Vagina (tissue), 2 donors: ENCODE data around the gene MACF1. TPM values are rescaled to one million over a fixed set of nuclear protein-coding genes. Genes with fewer than 3 reads are reported as not detected.

Source experiments
- DNase-seq, 2 donors: peaks; one replicate each; pipeline ENCODE4 v3.0.0-alpha.2; 2017; ENCODE audit errors: extremely low spot score in 2 of 2
- H3K27ac ChIP-seq: fragments of 200-600 bp; sonication (generic); one replicate; pipeline ENCODE4 v1.5.1; 2019
- H3K27me3 ChIP-seq: fragments of 200-600 bp; sonication (generic); one replicate; pipeline ENCODE4 v1.5.1; 2019
- H3K36me3 ChIP-seq, 2 donors: fragments of 200-600 bp; sonication (generic); one replicate each; pipeline ENCODE4 v1.5.1; 2017 to 2019
- H3K4me1 ChIP-seq: fragments of 200-600 bp; sonication (generic); one replicate; pipeline ENCODE4 v1.5.1; 2019
- H3K4me3 ChIP-seq, 2 donors: fragments of 200-600 bp; sonication (generic); 1 replicate in 1 of 2; 2 replicates in 1 of 2; pipeline ENCODE4 v1.5.1; 2016 to 2019
- H3K9me3 ChIP-seq: fragments of 200-600 bp; sonication (generic); one replicate; pipeline ENCODE4 v1.5.1; 2019
- POLR2A ChIP-seq, 2 donors: fragments of 450-650 bp; IDR thresholded peaks; one replicate each; pipeline ENCODE4 v1.6.1; 2017; ENCODE audit warnings: antibody characterized with exemption in 2 of 2, mild to moderate bottlenecking in 2 of 2, moderate library complexity in 2 of 2
- POLR2AphosphoS5 ChIP-seq, 2 donors: sonication (generic); formaldehyde crosslinking; IDR thresholded peaks; one replicate each; pipeline ENCODE4 v1.9.0; 2017; ENCODE audit warnings: antibody characterized with exemption in 2 of 2, mild to moderate bottlenecking in 2 of 2, low read depth in 1 of 2; ENCODE audit not compliant: insufficient read depth in 1 of 2
- intact Hi-C: fragments of 100-400 bp; cut with DNase I; formaldehyde crosslinking; loops from one replicate; pipeline ENCODE4 v1.15.1; 2023
- total RNA-seq: library from RNA; depleted of rRNA; stranded (reverse); fragments of >200 nt; gene quantifications from one replicate; pipeline ENCODE4 v1.2.3, GENCODE V29; 2016
- TF ChIP-seq, protein P1 (sequence below), 3 experiments: fragments of 450-650 bp in 2 of 3; fragments of 200-600 bp in 1 of 3; sonication (generic) in 1 of 3; IDR thresholded peaks; one replicate each; pipeline ENCODE4 v1.5.1; 2017 to 2019; ENCODE audit warnings: antibody characterized with exemption in 3 of 3, mild to moderate bottlenecking in 2 of 3, moderate library complexity in 2 of 3

MACF1 gene
- total RNA-seq, 1 donor from 2014 or later = 291 TPM

DNA sequence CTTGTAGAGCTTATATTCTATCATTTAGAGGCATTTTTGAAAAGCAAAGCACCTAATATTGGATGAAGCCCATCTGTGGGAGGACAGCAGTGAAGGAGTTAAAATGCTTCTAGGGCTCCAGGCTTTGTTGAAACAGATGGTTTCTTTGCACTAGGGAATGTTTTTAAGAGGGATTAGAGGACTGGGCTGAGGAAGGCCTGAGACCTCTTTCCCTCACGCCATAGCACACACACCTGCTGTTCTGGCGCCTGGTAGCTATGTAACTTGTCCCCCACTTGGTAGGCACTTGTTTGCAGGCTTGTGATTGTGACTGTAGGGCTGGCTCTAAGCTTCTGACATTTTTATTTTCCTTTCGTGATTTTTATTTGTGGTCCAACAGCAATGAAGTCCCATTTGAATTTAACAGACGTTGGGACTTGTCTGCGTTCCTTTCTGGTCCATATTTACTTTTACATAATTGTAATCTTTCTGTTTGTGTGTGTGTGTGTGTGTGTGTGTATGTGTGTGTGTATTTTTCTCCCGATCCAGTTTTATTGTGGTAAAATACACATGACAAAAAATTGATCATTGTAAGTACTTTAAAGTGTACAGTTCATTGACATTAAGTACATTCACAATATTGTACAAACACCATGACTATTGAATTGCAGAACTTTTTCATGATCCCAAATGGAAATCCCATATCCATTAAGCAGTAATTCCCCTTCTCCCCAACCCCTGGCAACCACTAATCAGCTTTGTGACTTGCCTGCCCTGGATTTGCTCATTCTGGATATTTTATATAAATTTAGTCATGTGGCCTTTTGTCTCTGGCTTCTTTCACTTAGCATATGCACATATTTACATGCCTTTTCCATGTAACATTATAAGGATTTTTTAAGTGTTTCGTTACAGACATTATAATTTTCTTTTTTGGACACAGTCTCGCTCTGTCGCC, 33.5 kb upstream of the MACF1 start:
- Histone ChIP-seq H3K27ac (no peak overlapping the region), H3K4me1 (peaks cover 41% of the 10 kb centered on the region), H3K4me3 (no peak overlapping the region), H3K9me3 (no peaks in the 10 kb centered on the region), H3K36me3 (no peaks in the 10 kb centered on the region), H3K27me3 (no peaks in the 10 kb centered on the region)
- DNase-seq = no peak
- intact Hi-C loops = no loop called here
- TF ChIP-seq POLR2AphosphoS5 (IDR thresholded peaks at IDR 0.05; ENCODE audit: insufficient read depth in 1 of 2, low read depth in 1 of 2) (no peak), POLR2A (IDR thresholded peaks at IDR 0.05) (no peak)
- TF ChIP-seq, protein P1, sequence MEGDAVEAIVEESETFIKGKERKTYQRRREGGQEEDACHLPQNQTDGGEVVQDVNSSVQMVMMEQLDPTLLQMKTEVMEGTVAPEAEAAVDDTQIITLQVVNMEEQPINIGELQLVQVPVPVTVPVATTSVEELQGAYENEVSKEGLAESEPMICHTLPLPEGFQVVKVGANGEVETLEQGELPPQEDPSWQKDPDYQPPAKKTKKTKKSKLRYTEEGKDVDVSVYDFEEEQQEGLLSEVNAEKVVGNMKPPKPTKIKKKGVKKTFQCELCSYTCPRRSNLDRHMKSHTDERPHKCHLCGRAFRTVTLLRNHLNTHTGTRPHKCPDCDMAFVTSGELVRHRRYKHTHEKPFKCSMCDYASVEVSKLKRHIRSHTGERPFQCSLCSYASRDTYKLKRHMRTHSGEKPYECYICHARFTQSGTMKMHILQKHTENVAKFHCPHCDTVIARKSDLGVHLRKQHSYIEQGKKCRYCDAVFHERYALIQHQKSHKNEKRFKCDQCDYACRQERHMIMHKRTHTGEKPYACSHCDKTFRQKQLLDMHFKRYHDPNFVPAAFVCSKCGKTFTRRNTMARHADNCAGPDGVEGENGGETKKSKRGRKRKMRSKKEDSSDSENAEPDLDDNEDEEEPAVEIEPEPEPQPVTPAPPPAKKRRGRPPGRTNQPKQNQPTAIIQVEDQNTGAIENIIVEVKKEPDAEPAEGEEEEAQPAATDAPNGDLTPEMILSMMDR (IDR thresholded peaks at IDR 0.05) = no peak

DNA sequence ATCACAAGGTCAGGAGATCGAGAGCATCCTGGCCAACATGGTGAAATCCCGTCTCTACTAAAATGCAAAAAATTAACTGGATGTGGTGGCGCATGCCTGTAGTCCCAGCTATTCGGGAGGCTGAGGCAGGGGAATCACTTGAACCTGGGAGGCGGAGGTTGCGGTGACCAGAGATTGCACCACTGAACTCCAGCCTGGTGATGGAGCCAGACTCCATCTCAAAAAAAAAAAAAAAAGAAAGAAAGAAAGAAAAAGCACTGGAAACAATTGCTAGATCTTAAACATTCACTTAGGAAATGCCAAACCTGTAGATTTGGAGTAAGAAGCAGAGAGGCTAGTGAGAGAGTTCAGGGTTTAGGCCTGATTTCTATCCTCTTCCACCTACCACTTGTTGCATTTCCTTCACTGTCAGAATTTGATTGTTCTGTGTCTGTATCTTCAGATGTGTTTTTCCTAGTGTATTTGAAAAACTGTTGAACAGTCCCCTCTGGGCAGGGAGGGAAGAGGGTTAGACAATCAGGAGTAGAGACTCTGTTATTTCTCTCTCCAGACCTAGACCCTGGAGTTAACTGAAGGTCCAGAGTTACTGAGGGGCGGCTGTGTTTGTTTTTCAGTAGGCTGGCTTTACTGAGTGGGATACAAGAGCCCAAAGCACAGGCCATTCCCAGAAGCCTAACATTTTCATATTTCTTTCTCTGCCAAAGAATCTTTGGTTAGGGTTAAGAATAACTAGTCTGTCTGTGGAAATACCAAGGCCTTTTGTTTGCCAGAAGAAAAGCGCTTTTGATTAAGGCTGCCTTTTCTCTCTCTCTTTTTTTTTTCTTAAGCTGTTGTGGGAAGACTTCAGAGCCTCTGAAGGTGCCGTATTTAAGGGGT, 31.1 kb upstream of the MACF1 start:
- Histone ChIP-seq H3K4me3 (no peak overlapping the region), H3K4me1 (peaks cover 41% of the 10 kb centered on the region), H3K36me3 (no peaks in the 10 kb centered on the region), H3K27me3 (no peaks in the 10 kb centered on the region), H3K9me3 (no peaks in the 10 kb centered on the region), H3K27ac (peak overlapping the region; percentile 8)
- TF ChIP-seq, protein P1 (IDR thresholded peaks at IDR 0.05) = no peak
- intact Hi-C loops = no loop called here
- DNase-seq = no peak

DNA sequence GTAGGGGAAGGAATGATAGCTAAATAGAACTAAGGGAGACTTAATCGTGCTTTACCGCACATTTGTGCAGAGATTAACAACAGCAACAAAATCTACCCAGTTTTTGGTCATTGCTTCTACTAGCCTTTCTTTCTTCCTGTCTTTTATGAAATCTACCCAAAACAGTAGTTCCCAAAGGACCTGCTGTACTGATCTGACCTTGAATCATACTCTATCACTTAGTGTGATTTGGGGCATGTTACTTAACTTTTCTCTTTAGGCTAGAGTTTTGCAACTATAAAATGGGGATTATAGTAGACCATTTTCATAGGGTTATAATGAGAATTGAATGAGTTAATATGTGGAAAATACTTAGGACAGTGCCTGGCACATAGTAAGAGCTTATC, 30.5 kb upstream of the MACF1 start:
- no peak for DNase-seq
- Histone ChIP-seq H3K36me3 (no peaks in the 10 kb centered on the region), H3K4me3 (no peak overlapping the region), H3K9me3 (no peaks in the 10 kb centered on the region), H3K27me3 (no peaks in the 10 kb centered on the region), H3K4me1 (peaks cover 47% of the 10 kb centered on the region), H3K27ac (peak overlapping the region; percentile 8)
- TF ChIP-seq, protein P1 (IDR thresholded peaks at IDR 0.05) = no peak
- TF ChIP-seq POLR2AphosphoS5 (IDR thresholded peaks at IDR 0.05; ENCODE audit: insufficient read depth in 1 of 2, low read depth in 1 of 2) (no peak), POLR2A (IDR thresholded peaks at IDR 0.05) (no peak)
- intact Hi-C loops = no loop called here

DNA sequence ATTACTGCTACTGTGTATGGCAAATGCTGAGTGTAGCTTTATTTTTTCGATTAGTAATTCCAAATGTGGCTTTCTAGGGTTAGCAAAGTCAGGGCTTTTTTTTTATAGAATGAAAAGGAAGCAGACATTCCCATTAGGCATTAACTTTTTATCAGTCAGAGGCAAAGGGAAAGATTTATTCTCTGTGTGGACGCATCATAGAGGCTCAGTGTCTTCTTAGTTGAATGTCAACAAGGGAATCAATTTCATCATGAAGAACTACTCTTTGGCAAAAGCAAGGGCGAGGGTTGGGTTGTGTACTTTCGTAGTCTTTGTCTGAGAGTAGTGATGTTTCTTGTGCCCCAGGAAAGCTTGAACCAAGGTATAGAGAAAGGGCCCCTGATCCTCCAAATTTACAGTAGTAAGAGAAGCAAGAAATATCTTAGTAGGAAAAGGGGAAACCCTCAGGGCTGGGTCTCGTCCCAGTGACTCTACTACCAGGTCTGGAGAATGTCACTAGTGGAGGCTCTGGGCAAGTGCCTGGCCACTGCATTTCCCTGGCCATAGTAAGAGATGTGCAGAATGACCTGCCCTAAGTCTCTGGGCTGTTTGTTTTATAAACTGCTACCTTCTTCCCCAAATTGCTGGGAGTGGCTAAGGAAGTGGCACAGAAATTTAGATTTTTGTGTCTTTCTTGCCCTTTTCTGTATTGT, 30.0 kb upstream of the MACF1 start:
- H3K4me3 ChIP-seq = no peak overlapping the region
- H3K36me3 ChIP-seq = no peaks in the 10 kb centered on the region
- H3K27me3 ChIP-seq = no peaks in the 10 kb centered on the region
- peak overlapping the region; percentile 8 for H3K27ac ChIP-seq
- no peak for TF ChIP-seq POLR2A (IDR thresholded peaks at IDR 0.05)
- no peak for TF ChIP-seq POLR2AphosphoS5 (IDR thresholded peaks at IDR 0.05; ENCODE audit: insufficient read depth in 1 of 2, low read depth in 1 of 2)
- TF ChIP-seq, protein P1 (IDR thresholded peaks at IDR 0.05) = no peak
- intact Hi-C loops = no loop called here
- H3K9me3 ChIP-seq = no peaks in the 10 kb centered on the region
- H3K4me1 ChIP-seq = peaks cover 50% of the 10 kb centered on the region
- DNase-seq = no peak
